OCI-LY3 (cell line): ENCODE measurements around the gene PLAA.
A peak's percentile ranks its signal among the peaks of the same experiment; 100 is the strongest.

Source experiments
- H2AFZ ChIP-seq: fragments of 200-600, 300-600 bp; shearing (Covaris generic); 2 replicates; pipeline ENCODE4 v1.6.0; 2014; ENCODE audit warnings: antibody characterized with exemption, low read depth, low read length
- H3K27ac ChIP-seq: fragments of 200-600, 300-600 bp; sonication (generic); 2 replicates; pipeline ENCODE4 v1.5.1; 2014; ENCODE audit warnings: mild to moderate bottlenecking, low read length, moderate library complexity, mixed read lengths
- H3K27me3 ChIP-seq: fragments of 200-600, 300-600 bp; sonication (generic); 2 replicates; pipeline ENCODE4 v1.6.1; 2014; ENCODE audit warnings: low read depth, low read length, mixed read lengths
- H3K36me3 ChIP-seq: fragments of 200-600, 300-600 bp; sonication (generic); replicated peaks from 2 replicates; pipeline ENCODE3; 2014; ENCODE audit warnings: low read depth, low read length, mixed read lengths
- H3K4me1 ChIP-seq: fragments of 300-600, 200-600 bp; sonication (generic); 2 replicates; pipeline ENCODE4 v1.6.1; 2014; ENCODE audit warnings: low read length, mixed read lengths
- H3K4me2 ChIP-seq: fragments of 200-600, 300-600 bp; sonication (generic); 2 replicates; pipeline ENCODE4 v1.6.1; 2014; ENCODE audit warnings: low read length, mixed read lengths
- H3K4me3 ChIP-seq: fragments of 300-600, 200-600 bp; sonication (generic); 2 replicates; pipeline ENCODE4 v1.5.1; 2014; ENCODE audit warnings: antibody characterized with exemption, mild to moderate bottlenecking, low read length, moderate library complexity
- H3K79me2 ChIP-seq: fragments of 300-600, 200-600 bp; shearing (Covaris generic); 2 replicates; pipeline ENCODE4 v1.6.1; 2014; ENCODE audit warnings: mild to moderate bottlenecking, low read length, mixed read lengths
- H3K9ac ChIP-seq: fragments of 300-600, 200-600 bp; shearing (Covaris generic); 2 replicates; pipeline ENCODE4 v1.6.0; 2014; ENCODE audit warnings: mild to moderate bottlenecking, low read length, moderate library complexity
- H3K9me3 ChIP-seq: fragments of 200-600, 300-600 bp; shearing (Covaris generic); 2 replicates; pipeline ENCODE4 v1.6.1; 2014; ENCODE audit warnings: low read length, mixed read lengths; ENCODE audit not compliant: insufficient read depth
- H4K20me1 ChIP-seq: fragments of 200-600, 300-600 bp; sonication (generic); 2 replicates; pipeline ENCODE4 v1.6.1; 2016; ENCODE audit warnings: low read length, mixed read lengths; ENCODE audit not compliant: insufficient read depth
- EZH2phosphoT487 ChIP-seq: fragments of 200-600 bp; shearing (Covaris generic); IDR thresholded peaks from 2 replicates; pipeline ENCODE4 v1.6.1; 2018; ENCODE audit warnings: antibody characterized with exemption, mixed run types, low read depth
- TF ChIP-seq, protein P1 (sequence below): fragments of 200-600, 300-600 bp; sonication (generic); IDR thresholded peaks from 2 replicates; pipeline ENCODE4 v1.5.1; 2014; ENCODE audit warnings: antibody characterized with exemption, low read length, low read depth

Gene PLAA

DNA sequence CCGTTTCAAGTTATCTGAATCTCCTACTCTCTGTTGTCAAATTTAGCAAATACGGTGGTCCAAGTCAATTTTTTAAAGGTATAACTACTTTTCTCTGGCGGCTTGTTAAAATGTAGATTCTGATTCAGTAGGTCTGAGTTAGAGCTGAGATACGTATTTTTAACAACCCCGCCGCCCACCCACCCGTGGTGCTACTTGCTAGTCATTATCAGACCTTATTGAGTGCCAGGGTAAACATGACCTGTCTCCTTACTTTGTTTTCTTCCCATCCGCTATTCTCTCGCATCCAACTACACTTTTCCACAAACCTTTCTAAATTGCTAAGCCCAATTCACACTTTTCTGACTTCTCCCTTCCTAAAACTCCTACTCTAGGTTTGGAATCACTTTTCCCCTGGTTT lies 694 bp upstream of the PLAA start:
- Histone ChIP-seq H3K79me2 (peaks cover 47% of the 10 kb centered on the region), H3K36me3 (peaks cover 7% of the 10 kb centered on the region), H3K9me3 (no peaks in the 10 kb centered on the region), H3K27me3 (no peaks in the 10 kb centered on the region), H3K27ac (peak overlapping the region; percentile 77; the same call in 1 of the 2 replicates), H3K4me3 (peak overlapping the region; percentile 91), H2AFZ (peak overlapping the region; percentile 96; the same call in 1 of the 2 replicates), H3K4me1 (peaks cover 16% of the 10 kb centered on the region), H3K4me2 (peak overlapping the region; percentile 95), H3K9ac (peak overlapping the region; percentile 93), H4K20me1 (no peaks in the 10 kb centered on the region)
- TF ChIP-seq, protein P1, sequence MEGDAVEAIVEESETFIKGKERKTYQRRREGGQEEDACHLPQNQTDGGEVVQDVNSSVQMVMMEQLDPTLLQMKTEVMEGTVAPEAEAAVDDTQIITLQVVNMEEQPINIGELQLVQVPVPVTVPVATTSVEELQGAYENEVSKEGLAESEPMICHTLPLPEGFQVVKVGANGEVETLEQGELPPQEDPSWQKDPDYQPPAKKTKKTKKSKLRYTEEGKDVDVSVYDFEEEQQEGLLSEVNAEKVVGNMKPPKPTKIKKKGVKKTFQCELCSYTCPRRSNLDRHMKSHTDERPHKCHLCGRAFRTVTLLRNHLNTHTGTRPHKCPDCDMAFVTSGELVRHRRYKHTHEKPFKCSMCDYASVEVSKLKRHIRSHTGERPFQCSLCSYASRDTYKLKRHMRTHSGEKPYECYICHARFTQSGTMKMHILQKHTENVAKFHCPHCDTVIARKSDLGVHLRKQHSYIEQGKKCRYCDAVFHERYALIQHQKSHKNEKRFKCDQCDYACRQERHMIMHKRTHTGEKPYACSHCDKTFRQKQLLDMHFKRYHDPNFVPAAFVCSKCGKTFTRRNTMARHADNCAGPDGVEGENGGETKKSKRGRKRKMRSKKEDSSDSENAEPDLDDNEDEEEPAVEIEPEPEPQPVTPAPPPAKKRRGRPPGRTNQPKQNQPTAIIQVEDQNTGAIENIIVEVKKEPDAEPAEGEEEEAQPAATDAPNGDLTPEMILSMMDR = no peak
- no peak for TF ChIP-seq EZH2phosphoT487

DNA sequence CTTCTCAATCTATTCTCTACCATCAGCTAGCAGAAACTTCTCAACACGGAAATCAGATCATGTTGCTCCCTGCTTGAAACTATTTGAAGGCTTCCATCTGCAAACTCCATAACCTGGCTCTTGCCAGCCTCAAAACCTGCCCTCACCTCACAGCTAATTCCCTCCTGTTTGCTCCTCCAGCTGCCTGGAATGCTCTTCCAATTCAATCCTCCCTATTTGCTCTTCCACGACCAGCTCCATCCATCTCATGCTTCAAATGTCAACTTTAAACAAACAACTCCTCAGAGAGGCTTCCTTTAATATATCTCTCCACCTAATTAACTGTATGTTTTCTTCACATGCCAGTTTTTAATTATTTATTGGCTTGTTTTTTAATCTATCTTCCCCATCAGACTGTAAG lies 1.5 kb downstream of the PLAA start:
- Histone ChIP-seq H3K27me3 (no peaks in the 10 kb centered on the region), H4K20me1 (0 out of 2 replicates have a peak, but pooled peaks cover 9% of the 10 kb centered on the region), H2AFZ (no peak overlapping the region), H3K4me2 (peak overlapping the region; percentile 88), H3K36me3 (peaks cover 7% of the 10 kb centered on the region), H3K4me3 (peak overlapping the region; percentile 91), H3K79me2 (peaks cover 68% of the 10 kb centered on the region), H3K9ac (peak overlapping the region; percentile 93), H3K27ac (no peak overlapping the region), H3K4me1 (peaks cover 16% of the 10 kb centered on the region), H3K9me3 (no peaks in the 10 kb centered on the region)
- no peak for TF ChIP-seq EZH2phosphoT487
- TF ChIP-seq, protein P1 = no peak

DNA sequence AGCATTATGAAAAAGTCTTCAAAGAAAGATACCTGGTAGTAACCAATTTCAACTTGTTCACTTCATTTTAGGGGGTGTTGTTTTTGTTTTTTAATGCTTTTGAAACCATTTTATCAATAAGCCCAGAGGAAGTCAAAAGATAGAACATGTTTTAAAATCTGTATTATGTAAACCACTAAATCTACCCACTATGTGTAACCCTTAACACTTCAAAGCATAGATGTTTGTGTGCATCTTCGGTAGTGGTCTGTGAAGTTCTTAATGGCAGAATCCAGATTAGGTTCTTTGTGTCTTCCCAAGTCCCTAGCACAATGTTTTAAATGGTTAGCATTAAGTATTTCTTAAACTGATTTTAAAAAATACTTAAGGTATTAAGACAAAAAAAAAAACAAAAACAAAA lies 6.3 kb downstream of the PLAA start:
- TF ChIP-seq, protein P1 = no peak
- no peak for TF ChIP-seq EZH2phosphoT487
- H4K20me1 ChIP-seq = peaks cover 23% of the 10 kb centered on the region; the same call in 1 of the 2 replicates
- H3K79me2 ChIP-seq = peaks cover 100% of the 10 kb centered on the region
- no peaks in the 10 kb centered on the region for H3K27me3 ChIP-seq
- H3K27ac ChIP-seq = no peak overlapping the region
- H3K36me3 ChIP-seq = peaks cover 7% of the 10 kb centered on the region
- H3K4me1 ChIP-seq = peaks cover 9% of the 10 kb centered on the region
- H3K4me3 ChIP-seq = no peak overlapping the region
- H3K4me2 ChIP-seq = no peak overlapping the region
- no peak overlapping the region for H3K9ac ChIP-seq
- no peak overlapping the region for H2AFZ ChIP-seq
- H3K9me3 ChIP-seq = no peaks in the 10 kb centered on the region

DNA sequence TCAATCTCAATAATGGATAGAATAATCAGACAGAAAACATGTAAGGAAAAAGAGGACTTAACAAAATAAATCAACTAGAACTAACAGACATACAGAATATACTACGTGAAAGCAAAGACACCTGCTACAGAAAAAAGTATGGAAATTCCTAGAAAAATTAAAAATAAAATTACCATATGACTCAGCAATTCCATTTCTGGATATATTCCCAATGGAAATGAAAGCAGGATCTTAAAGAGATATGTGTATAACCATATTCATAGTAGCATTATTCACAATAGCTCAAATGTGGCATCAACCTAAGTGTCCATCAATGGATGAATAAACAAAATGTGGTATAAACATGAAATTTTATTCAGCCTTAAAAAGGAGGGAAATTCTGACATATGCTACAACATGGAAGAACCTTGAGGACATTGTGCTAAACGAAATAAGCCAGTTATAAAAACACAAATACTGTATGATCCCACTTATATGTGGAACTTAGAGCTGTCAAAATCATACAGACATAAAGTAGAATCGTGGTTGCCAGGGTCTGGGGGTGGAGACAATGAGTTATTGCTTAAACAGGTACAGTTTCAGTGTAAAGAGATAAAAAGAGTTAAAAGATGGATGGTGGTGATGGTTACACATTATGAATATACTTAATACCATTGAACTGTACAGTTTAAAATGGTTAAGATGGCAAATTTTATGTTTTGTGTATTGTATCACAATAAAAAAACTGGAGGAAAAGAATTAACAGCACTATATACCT lies 6.9 kb downstream of the PLAA start:
- H3K9ac ChIP-seq = no peak overlapping the region
- no peaks in the 10 kb centered on the region for H3K27me3 ChIP-seq
- no peak overlapping the region for H3K4me2 ChIP-seq
- peaks cover 7% of the 10 kb centered on the region for H3K36me3 ChIP-seq
- no peak overlapping the region for H2AFZ ChIP-seq
- H3K79me2 ChIP-seq = peaks cover 100% of the 10 kb centered on the region
- no peak overlapping the region for H3K27ac ChIP-seq
- no peak for TF ChIP-seq EZH2phosphoT487
- TF ChIP-seq, protein P1 = no peak
- no peaks in the 10 kb centered on the region for H3K9me3 ChIP-seq
- H3K4me1 ChIP-seq = peaks cover 2% of the 10 kb centered on the region; the same call in 1 of the 2 replicates
- no peak overlapping the region for H3K4me3 ChIP-seq
- peaks cover 23% of the 10 kb centered on the region; the same call in 1 of the 2 replicates for H4K20me1 ChIP-seq
